Measurements from ENCODE around the gene SULT2B1. TPM values are rescaled to one million over a fixed set of nuclear protein-coding genes. Genes with fewer than 3 reads are reported as not detected.
"Not testable (repeated sequence)": the region's sequence is repeated elsewhere in the genome, so short reads cannot be mapped to it uniquely, and the experiment has no call there.

The SULT2B1 gene
- total and polyA plus RNA-seq, 2 donors, result 0.30 to 0.42 TPM

- Histone ChIP-seq H3K36me3 (ENCODE audit: insufficient read depth) (no peaks in the 10 kb centered on the region), H3K27ac (ENCODE audit: low read depth) (no peak overlapping the region), H3K4me1 (ENCODE audit: insufficient read depth) (no peaks in the 10 kb centered on the region), H3K4me3 (ENCODE audit: low read depth, low read length) (peak overlapping the region; percentile 55)
- DNase-seq (ENCODE audit: extremely low spot score), result peak; percentile 52
- WGBS, result 3% methylated on average over 54 of the region's 54 CpGs
Measured at GRCh38 chr19:48513289-48514122, 38.5 kb upstream of the SULT2B1 start.

- no peak for DNase-seq (ENCODE audit: extremely low spot score)
- H3K36me3 ChIP-seq (ENCODE audit: insufficient read depth), result no peaks in the 10 kb centered on the region
- H3K4me3 ChIP-seq (ENCODE audit: low read depth, low read length), result no peak overlapping the region
- no peaks in the 10 kb centered on the region for H3K4me1 ChIP-seq (ENCODE audit: insufficient read depth)
- no peak overlapping the region for H3K27ac ChIP-seq (ENCODE audit: low read depth)
- WGBS, result 36% methylated on average over 11 of the region's 11 CpGs
Measured at GRCh38 chr19:48514123-48514458, 37.9 kb upstream of the SULT2B1 start.

GRCh38 chr19:48516536-48516935 is 35.4 kb upstream of the SULT2B1 start:
- Histone ChIP-seq H3K4me3 (ENCODE audit: low read depth, low read length) (no peak overlapping the region), H3K27ac (ENCODE audit: low read depth) (no peak overlapping the region), H3K36me3 (ENCODE audit: insufficient read depth) (no peaks in the 10 kb centered on the region), H3K4me1 (ENCODE audit: insufficient read depth) (no peaks in the 10 kb centered on the region)
- 69% methylated on average over 8 of the region's 8 CpGs for WGBS
- no peak for DNase-seq (ENCODE audit: extremely low spot score)

GRCh38 chr19:48518207-48518606 is 33.8 kb upstream of the SULT2B1 start:
- DNase-seq (ENCODE audit: extremely low spot score), result no peak
- H3K4me3 ChIP-seq (ENCODE audit: low read depth, low read length), result no peak overlapping the region
- WGBS, result 58% methylated on average over 3 of the region's 3 CpGs
- H3K36me3 ChIP-seq (ENCODE audit: insufficient read depth), result no peaks in the 10 kb centered on the region
- H3K4me1 ChIP-seq (ENCODE audit: insufficient read depth), result no peaks in the 10 kb centered on the region
- no peak overlapping the region for H3K27ac ChIP-seq (ENCODE audit: low read depth)

GRCh38 chr19:48519426-48519825 is 32.5 kb upstream of the SULT2B1 start:
- H3K4me3 ChIP-seq (ENCODE audit: low read depth, low read length); H3K27ac ChIP-seq (ENCODE audit: low read depth); DNase-seq (ENCODE audit: extremely low spot score); H3K4me1 ChIP-seq (ENCODE audit: insufficient read depth); H3K36me3 ChIP-seq (ENCODE audit: insufficient read depth): not testable (repeated sequence)
- WGBS, result 91% methylated on average over 4 of the region's 4 CpGs

- H3K36me3 ChIP-seq (ENCODE audit: insufficient read depth), result no peaks in the 10 kb centered on the region
- no peaks in the 10 kb centered on the region for H3K4me1 ChIP-seq (ENCODE audit: insufficient read depth)
- no peak for DNase-seq (ENCODE audit: extremely low spot score)
- 75% methylated on average over 4 of the region's 4 CpGs for WGBS
- no peak overlapping the region for H3K27ac ChIP-seq (ENCODE audit: low read depth)
- H3K4me3 ChIP-seq (ENCODE audit: low read depth, low read length), result no peak overlapping the region
Measured at GRCh38 chr19:48520134-48520533, 31.8 kb upstream of the SULT2B1 start.

- Histone ChIP-seq H3K4me3 (ENCODE audit: low read depth, low read length) (no peak overlapping the region), H3K4me1 (ENCODE audit: insufficient read depth) (no peaks in the 10 kb centered on the region), H3K36me3 (ENCODE audit: insufficient read depth) (no peaks in the 10 kb centered on the region), H3K27ac (ENCODE audit: low read depth) (no peak overlapping the region)
- WGBS, result 93% methylated on average over 2 of the region's 2 CpGs
- DNase-seq (ENCODE audit: extremely low spot score), result no peak
Measured at GRCh38 chr19:48524221-48524620, 27.8 kb upstream of the SULT2B1 start.

- WGBS, result 97% methylated on average over 5 of the region's 5 CpGs
- Histone ChIP-seq H3K4me3 (ENCODE audit: low read depth, low read length) (no peak overlapping the region), H3K27ac (ENCODE audit: low read depth) (no peak overlapping the region), H3K4me1 (ENCODE audit: insufficient read depth) (no peaks in the 10 kb centered on the region), H3K36me3 (ENCODE audit: insufficient read depth) (no peaks in the 10 kb centered on the region)
- DNase-seq (ENCODE audit: extremely low spot score), result no peak
Measured at GRCh38 chr19:48524732-48525131, 27.2 kb upstream of the SULT2B1 start.

- Histone ChIP-seq H3K4me1 (ENCODE audit: insufficient read depth) (no peaks in the 10 kb centered on the region), H3K36me3 (ENCODE audit: insufficient read depth) (no peaks in the 10 kb centered on the region), H3K27ac (ENCODE audit: low read depth) (no peak overlapping the region), H3K4me3 (ENCODE audit: low read depth, low read length) (no peak overlapping the region)
- 96% methylated on average over 4 of the region's 4 CpGs for WGBS
- no peak for DNase-seq (ENCODE audit: extremely low spot score)
Measured at GRCh38 chr19:48529156-48529555, 22.8 kb upstream of the SULT2B1 start.

GRCh38 chr19:48530066-48530720 is 21.8 kb upstream of the SULT2B1 start:
- H3K36me3 ChIP-seq (ENCODE audit: insufficient read depth), result no peaks in the 10 kb centered on the region
- 29% methylated on average over 20 of the region's 20 CpGs for WGBS
- no peak overlapping the region for H3K27ac ChIP-seq (ENCODE audit: low read depth)
- no peak for DNase-seq (ENCODE audit: extremely low spot score)
- no peak overlapping the region for H3K4me3 ChIP-seq (ENCODE audit: low read depth, low read length)
- H3K4me1 ChIP-seq (ENCODE audit: insufficient read depth), result no peaks in the 10 kb centered on the region

GRCh38 chr19:48530770-48531169 is 21.2 kb upstream of the SULT2B1 start:
- no peaks in the 10 kb centered on the region for H3K36me3 ChIP-seq (ENCODE audit: insufficient read depth)
- DNase-seq (ENCODE audit: extremely low spot score), result no peak

GRCh38 chr19:48533770-48534169 is 18.2 kb upstream of the SULT2B1 start:
- H3K36me3 ChIP-seq (ENCODE audit: insufficient read depth), result no peaks in the 10 kb centered on the region
- DNase-seq (ENCODE audit: extremely low spot score), result no peak
- H3K27ac ChIP-seq (ENCODE audit: low read depth), result no peak overlapping the region
- H3K4me1 ChIP-seq (ENCODE audit: insufficient read depth), result no peaks in the 10 kb centered on the region
- H3K4me3 ChIP-seq (ENCODE audit: low read depth, low read length), result no peak overlapping the region
- whole genome bisulfite sequencing, result 84% methylated on average over 10 of the region's 10 CpGs

More at GRCh38 chr19:48530770-48531169, 21.2 kb upstream of the SULT2B1 start:
- Histone ChIP-seq H3K4me1 (ENCODE audit: insufficient read depth) (no peaks in the 10 kb centered on the region), H3K27ac (ENCODE audit: low read depth) (no peak overlapping the region), H3K4me3 (ENCODE audit: low read depth, low read length) (no peak overlapping the region)
- 48% methylated on average over 6 of the region's 6 CpGs for WGBS

- Histone ChIP-seq H3K4me3 (ENCODE audit: low read depth, low read length) (no peak overlapping the region), H3K27ac (ENCODE audit: low read depth) (no peak overlapping the region), H3K36me3 (ENCODE audit: insufficient read depth) (no peaks in the 10 kb centered on the region), H3K4me1 (ENCODE audit: insufficient read depth) (no peaks in the 10 kb centered on the region)
- WGBS, result 61% methylated on average over 7 of the region's 7 CpGs
- no peak for DNase-seq (ENCODE audit: extremely low spot score)
Measured at GRCh38 chr19:48537541-48537940, 14.4 kb upstream of the SULT2B1 start.

- not testable (repeated sequence) for H3K4me3 ChIP-seq (ENCODE audit: low read depth, low read length); H3K27ac ChIP-seq (ENCODE audit: low read depth); H3K36me3 ChIP-seq (ENCODE audit: insufficient read depth); H3K4me1 ChIP-seq (ENCODE audit: insufficient read depth); DNase-seq (ENCODE audit: extremely low spot score)
- WGBS, result 92% methylated on average over 8 of the region's 8 CpGs
Measured at GRCh38 chr19:48538057-48538456, 13.9 kb upstream of the SULT2B1 start.
